Neural cell (in vitro differentiated cells): ENCODE measurements around the gene ZNF582.

ENCODE experiments used
- CTCF ChIP-seq: fragments of 450-650 bp; IDR thresholded peaks from 2 replicates; pipeline ENCODE4 v1.5.1; 2014; ENCODE audit warnings: antibody characterized with exemption, mild to moderate bottlenecking, moderate library complexity; ENCODE audit not compliant: poor library complexity, severe bottlenecking
- EZH2 ChIP-seq: fragments of 200-600, 300-800 bp; shearing (Covaris generic), sonication (generic); IDR thresholded peaks from 2 replicates; pipeline ENCODE4 v1.6.1; 2014; ENCODE audit warnings: antibody characterized with exemption, low read length, borderline replicate concordance, mild to moderate bottlenecking; ENCODE audit not compliant: insufficient read depth, poor library complexity, severe bottlenecking
- MXI1 ChIP-seq: fragments of 450-650 bp; conservative IDR thresholded peaks from 2 replicates; pipeline ENCODE4 v1.6.1; 2014; ENCODE audit warnings: antibody characterized with exemption, mild to moderate bottlenecking; ENCODE audit not compliant: poor library complexity, severe bottlenecking
- POLR2AphosphoS5 ChIP-seq: IDR thresholded peaks from 2 replicates; pipeline ENCODE4 v1.6.1; 2012
- REST ChIP-seq: IDR thresholded peaks from 2 replicates; pipeline ENCODE4 v1.6.1; 2012; ENCODE audit warnings: borderline replicate concordance
- SMC3 ChIP-seq: fragments of 450-650 bp; conservative IDR thresholded peaks from 2 replicates; pipeline ENCODE4 v1.6.1; 2014; ENCODE audit warnings: antibody characterized with exemption, mild to moderate bottlenecking, moderate library complexity; ENCODE audit not compliant: poor library complexity

DNA sequence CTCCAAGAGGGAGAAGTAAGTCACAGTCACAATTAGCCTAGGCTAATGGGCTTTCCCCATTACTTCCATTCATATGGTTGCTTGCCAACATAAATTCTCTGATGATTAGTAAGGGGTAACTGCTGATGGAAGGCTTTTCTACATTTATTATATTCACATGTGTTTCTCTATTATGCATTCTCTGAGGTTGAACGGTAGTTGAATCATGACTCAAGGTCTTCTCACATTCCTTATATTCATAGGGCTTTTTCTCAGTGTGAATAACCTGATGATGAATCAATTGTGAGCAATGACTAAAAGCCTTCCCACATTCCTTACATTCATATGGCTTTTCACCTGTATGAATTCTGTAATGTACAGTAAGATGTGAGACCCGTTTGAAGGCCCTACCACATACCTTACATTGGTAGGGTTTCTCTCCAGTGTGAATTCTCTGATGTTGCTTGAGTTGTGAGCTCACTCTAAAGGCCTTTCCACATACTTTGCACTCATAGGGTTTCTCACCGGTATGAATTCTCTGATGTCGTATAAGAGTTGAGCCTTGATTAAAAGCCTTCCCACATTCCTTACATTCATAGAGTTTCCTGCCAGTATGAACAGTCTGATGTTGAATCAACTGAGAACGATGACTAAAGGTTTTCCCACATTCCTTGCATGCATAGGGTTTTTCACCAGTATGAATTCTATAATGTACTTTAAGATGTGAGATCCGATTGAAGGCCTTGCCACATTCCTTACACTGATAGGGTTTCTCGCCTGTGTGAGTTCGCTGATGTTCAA is 9.3 kb downstream of the ZNF582 start:
- no peak for TF ChIP-seq REST
- no peak for TF ChIP-seq CTCF
- no peak for TF ChIP-seq MXI1
- TF ChIP-seq SMC3, result no peak
- TF ChIP-seq POLR2AphosphoS5, result no peak
- TF ChIP-seq EZH2, result no peak
